GM21447 (cell line): ENCODE results near the gene FLVCR1.

Source experiments
- ATAC-seq: cut with Tn5 transposase; IDR thresholded peaks from one replicate; pipeline ENCODE4 v1.9.1; 2021; ENCODE audit not compliant: unreplicated experiment

FLVCR1 gene

DNA sequence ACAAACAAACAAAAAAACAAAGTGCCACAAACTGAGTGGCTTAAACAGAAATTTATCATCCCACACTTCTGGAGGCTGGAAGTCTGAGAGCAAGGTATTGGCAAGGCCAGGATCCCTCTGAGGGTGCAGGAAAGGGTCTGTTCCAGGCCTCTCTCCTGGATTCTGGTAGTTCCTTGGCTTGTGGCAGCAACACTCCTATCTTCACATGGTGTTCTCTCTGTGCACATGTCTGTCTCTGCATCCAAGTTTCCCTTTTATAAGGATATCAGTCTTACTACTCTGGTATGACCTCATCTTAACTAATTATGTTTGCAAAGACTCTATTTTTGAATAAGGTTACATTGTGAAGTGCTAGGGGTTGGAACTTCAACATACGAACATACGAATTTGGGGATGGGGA lies 87.0 kb downstream of the FLVCR1 start:
- no peak for ATAC-seq

DNA sequence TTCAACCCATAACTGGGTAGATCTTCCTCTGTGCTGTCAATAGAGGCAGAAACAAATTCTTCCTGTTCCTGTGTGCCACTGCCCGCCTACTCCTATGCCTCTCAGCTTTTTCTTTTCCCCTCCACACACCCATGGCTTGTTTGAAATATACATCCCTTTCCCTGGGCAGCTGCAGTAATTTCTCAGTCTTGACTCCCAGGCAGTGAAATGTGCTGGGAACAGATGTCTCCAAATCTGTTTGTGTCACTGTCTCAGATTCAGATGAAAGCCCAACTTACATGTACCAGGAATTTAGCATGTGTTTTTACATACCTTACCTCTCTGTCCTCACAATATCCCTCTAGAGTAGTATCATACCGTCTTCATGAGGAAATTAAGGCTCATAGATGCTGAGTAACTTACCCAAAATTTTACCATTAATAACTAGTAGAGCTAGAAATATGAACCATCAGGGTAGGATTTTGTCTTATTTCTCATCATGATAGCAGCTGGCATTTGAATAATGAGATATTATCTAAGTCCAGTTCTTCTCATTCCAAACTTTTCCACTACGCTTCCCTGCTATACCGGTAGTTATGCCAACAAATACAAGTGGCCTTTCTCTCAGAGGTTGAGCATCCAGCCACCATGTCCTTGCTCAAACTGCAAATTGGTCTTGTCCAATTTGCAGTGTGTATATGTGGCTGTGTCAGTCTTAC lies 87.5 kb downstream of the FLVCR1 start:
- no peak for ATAC-seq

DNA sequence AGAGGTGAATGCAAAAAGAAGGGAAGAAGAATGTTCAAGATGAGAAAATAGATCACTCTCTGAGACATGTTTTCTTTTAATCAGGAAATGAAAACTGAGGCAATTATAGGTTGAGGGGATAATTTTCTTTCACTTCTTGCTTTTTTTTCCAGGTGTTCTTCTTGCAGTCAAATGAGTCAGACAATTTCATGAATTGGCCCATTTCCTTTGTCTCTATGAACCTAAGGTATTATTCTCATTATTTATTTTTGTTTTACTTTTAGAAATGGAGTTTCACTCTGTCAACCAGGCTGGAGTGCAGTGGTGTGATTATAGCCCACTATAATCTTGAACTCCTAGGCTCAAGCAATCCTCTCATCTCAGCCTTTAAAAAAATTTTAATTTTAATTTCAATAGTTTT lies 88.8 kb downstream of the FLVCR1 start:
- ATAC-seq = no peak
